Astrocyte (in vitro differentiated cells and primary cell): Measurements from ENCODE around the gene GPR27. TPM values are rescaled to one million over a fixed set of nuclear protein-coding genes. Genes with fewer than 3 reads are reported as not detected.

Experiments used
- DNase-seq: peaks from one replicate; pipeline ENCODE4 v3.0.0-alpha.2; 2010; ENCODE audit warnings: low read depth
- FAIRE-seq: peaks from 2 replicates; lab custom pipeline; 2011; peaks lifted over from hg19 to GRCh38; lab: Jason Lieb, UNC
- H2AFZ ChIP-seq: 2 replicates; pipeline ENCODE4 v1.6.0; 2012; ENCODE audit warnings: low read depth, low read length, inconsistent platforms
- H3K27ac ChIP-seq: 2 replicates; pipeline ENCODE4 v1.5.1; 2011; ENCODE audit warnings: low read depth, low read length, inconsistent platforms
- H3K27me3 ChIP-seq: 2 replicates; pipeline ENCODE4 v1.6.0; 2011; ENCODE audit warnings: low read length, inconsistent platforms; ENCODE audit not compliant: insufficient read depth
- H3K36me3 ChIP-seq: 2 replicates; pipeline ENCODE4 v1.5.1; 2011; ENCODE audit warnings: low read length, inconsistent platforms; ENCODE audit not compliant: insufficient read depth
- H3K4me1 ChIP-seq: 2 replicates; pipeline ENCODE4 v1.5.1; 2011; ENCODE audit warnings: low read length, inconsistent platforms; ENCODE audit not compliant: insufficient read depth
- H3K4me2 ChIP-seq: 2 replicates; pipeline ENCODE4 v1.6.0; 2012; ENCODE audit warnings: low read length, inconsistent platforms
- H3K4me3 ChIP-seq: 2 replicates; pipeline ENCODE4 v1.5.1; 2011; ENCODE audit warnings: low read depth, mild to moderate bottlenecking, low read length, inconsistent platforms; ENCODE audit not compliant: insufficient read depth
- H3K79me2 ChIP-seq: 2 replicates; pipeline ENCODE4 v1.6.0; 2012; ENCODE audit warnings: mild to moderate bottlenecking, low read length, inconsistent platforms; ENCODE audit not compliant: insufficient read depth
- H3K9ac ChIP-seq: 2 replicates; pipeline ENCODE4 v1.6.0; 2012; ENCODE audit warnings: mild to moderate bottlenecking, low read length, inconsistent platforms
- H3K9me3 ChIP-seq: 2 replicates; pipeline ENCODE4 v1.5.1; 2012; ENCODE audit warnings: low read depth, mild to moderate bottlenecking, low read length, inconsistent platforms; ENCODE audit not compliant: insufficient read depth
- H4K20me1 ChIP-seq: 2 replicates; pipeline ENCODE4 v1.6.0; 2012; ENCODE audit warnings: low read length, inconsistent platforms; ENCODE audit not compliant: insufficient read depth
- H3K27ac Mint-ChIP-seq: one replicate; pipeline ENCODE4 v1.8.0; 2021; ENCODE audit warnings: mild to moderate bottlenecking, mixed read lengths; ENCODE audit not compliant: unreplicated experiment
- H3K27me3 Mint-ChIP-seq: one replicate; pipeline ENCODE4 v1.8.0; 2021; ENCODE audit warnings: low read depth, mixed read lengths; ENCODE audit not compliant: unreplicated experiment
- H3K36me3 Mint-ChIP-seq: one replicate; pipeline ENCODE4 v1.8.0; 2021; ENCODE audit warnings: low read depth, mixed read lengths; ENCODE audit not compliant: unreplicated experiment
- H3K4me1 Mint-ChIP-seq: one replicate; pipeline ENCODE4 v1.8.0; 2021; ENCODE audit warnings: low read depth, mixed read lengths; ENCODE audit not compliant: unreplicated experiment
- H3K4me3 Mint-ChIP-seq: one replicate; pipeline ENCODE4 v1.8.0; 2021; ENCODE audit warnings: mild to moderate bottlenecking, moderate library complexity, mixed read lengths; ENCODE audit not compliant: unreplicated experiment
- H3K9me3 Mint-ChIP-seq: one replicate; pipeline ENCODE4 v1.8.0; 2021; ENCODE audit warnings: mild to moderate bottlenecking, mixed read lengths; ENCODE audit not compliant: unreplicated experiment
- CTCF ChIP-seq: IDR thresholded peaks from 2 replicates; pipeline ENCODE4 v1.5.1; 2011; ENCODE audit warnings: low read depth, mild to moderate bottlenecking, inconsistent platforms, low read length, moderate library complexity; ENCODE audit not compliant: insufficient read depth
- EZH2 ChIP-seq: IDR thresholded peaks from 2 replicates; pipeline ENCODE4 v1.6.1; 2012; ENCODE audit warnings: mild to moderate bottlenecking, low read length, inconsistent platforms; ENCODE audit not compliant: insufficient read depth
- total RNA-seq: library from RNA; stranded (reverse); gene quantifications from 2 replicates; pipeline ENCODE4 v1.2.1, GENCODE V29; 2021

GPR27 gene
- total RNA-seq, 1 donor from 2014 or later: 2.9 TPM

- Histone ChIP-seq H4K20me1 (no peaks in the 10 kb centered on the region), H3K27me3 (peaks cover 15% of the 10 kb centered on the region), H3K36me3 (no peaks in the 10 kb centered on the region), H3K4me2 (no peak overlapping the region), H3K4me3 (no peak overlapping the region), H2AFZ (no peak overlapping the region), H3K4me1 (no peaks in the 10 kb centered on the region), H3K79me2 (no peaks in the 10 kb centered on the region), H3K9ac (no peak overlapping the region), H3K27ac (no peak overlapping the region), H3K9me3 (no peaks in the 10 kb centered on the region)
- Mint-ChIP-seq H3K27me3 (peaks cover 26% of the 10 kb centered on the region), H3K9me3 (peaks cover 3% of the 10 kb centered on the region), H3K4me1 (no peaks in the 10 kb centered on the region), H3K36me3 (no peaks in the 10 kb centered on the region), H3K4me3 (no peak overlapping the region), H3K27ac (no peak overlapping the region)
- FAIRE-seq (no peak), DNase-seq (no peak)
- TF ChIP-seq EZH2 (no peak), CTCF (no peak)
These were observed 46.4 kb downstream of the GPR27 start for GRCh38 chr3:71800023-71800422.

- Histone ChIP-seq H3K9ac (no peak overlapping the region), H4K20me1 (no peaks in the 10 kb centered on the region), H3K27me3 (peaks cover 7% of the 10 kb centered on the region), H3K27ac (no peak overlapping the region), H3K4me2 (no peak overlapping the region), H3K36me3 (no peaks in the 10 kb centered on the region), H3K4me3 (no peak overlapping the region), H3K79me2 (no peaks in the 10 kb centered on the region), H3K9me3 (no peaks in the 10 kb centered on the region), H2AFZ (no peak overlapping the region), H3K4me1 (no peaks in the 10 kb centered on the region)
- no peak for FAIRE-seq
- Mint-ChIP-seq H3K36me3 (no peaks in the 10 kb centered on the region), H3K9me3 (peaks cover 3% of the 10 kb centered on the region), H3K27me3 (peaks cover 18% of the 10 kb centered on the region), H3K4me3 (no peak overlapping the region), H3K4me1 (no peaks in the 10 kb centered on the region), H3K27ac (no peak overlapping the region)
- TF ChIP-seq EZH2 (no peak), CTCF (no peak)
- no peak for DNase-seq
These were observed 48.3 kb downstream of the GPR27 start for GRCh38 chr3:71801986-71802385.

- Mint-ChIP-seq H3K27ac (no peak overlapping the region), H3K4me1 (no peaks in the 10 kb centered on the region), H3K27me3 (peaks cover 16% of the 10 kb centered on the region), H3K36me3 (no peaks in the 10 kb centered on the region), H3K9me3 (peaks cover 3% of the 10 kb centered on the region), H3K4me3 (no peak overlapping the region)
- FAIRE-seq (no peak), DNase-seq (no peak)
- Histone ChIP-seq H3K4me3 (no peak overlapping the region), H3K79me2 (no peaks in the 10 kb centered on the region), H3K27ac (no peak overlapping the region), H4K20me1 (no peaks in the 10 kb centered on the region), H3K4me1 (no peaks in the 10 kb centered on the region), H3K4me2 (no peak overlapping the region), H3K36me3 (no peaks in the 10 kb centered on the region), H3K9ac (no peak overlapping the region), H3K27me3 (peaks cover 7% of the 10 kb centered on the region), H2AFZ (no peak overlapping the region), H3K9me3 (no peaks in the 10 kb centered on the region)
- TF ChIP-seq CTCF (no peak), EZH2 (no peak)
These were observed 49.6 kb downstream of the GPR27 start for GRCh38 chr3:71803248-71803647.
